Measurements from ENCODE around the gene PGRMC2. TPM values are rescaled to one million over a fixed set of nuclear protein-coding genes. Genes with fewer than 3 reads are reported as not detected.

PGRMC2 gene
- total RNA-seq, 1 experiment from 2014 or later, result 11.4 TPM

DNA sequence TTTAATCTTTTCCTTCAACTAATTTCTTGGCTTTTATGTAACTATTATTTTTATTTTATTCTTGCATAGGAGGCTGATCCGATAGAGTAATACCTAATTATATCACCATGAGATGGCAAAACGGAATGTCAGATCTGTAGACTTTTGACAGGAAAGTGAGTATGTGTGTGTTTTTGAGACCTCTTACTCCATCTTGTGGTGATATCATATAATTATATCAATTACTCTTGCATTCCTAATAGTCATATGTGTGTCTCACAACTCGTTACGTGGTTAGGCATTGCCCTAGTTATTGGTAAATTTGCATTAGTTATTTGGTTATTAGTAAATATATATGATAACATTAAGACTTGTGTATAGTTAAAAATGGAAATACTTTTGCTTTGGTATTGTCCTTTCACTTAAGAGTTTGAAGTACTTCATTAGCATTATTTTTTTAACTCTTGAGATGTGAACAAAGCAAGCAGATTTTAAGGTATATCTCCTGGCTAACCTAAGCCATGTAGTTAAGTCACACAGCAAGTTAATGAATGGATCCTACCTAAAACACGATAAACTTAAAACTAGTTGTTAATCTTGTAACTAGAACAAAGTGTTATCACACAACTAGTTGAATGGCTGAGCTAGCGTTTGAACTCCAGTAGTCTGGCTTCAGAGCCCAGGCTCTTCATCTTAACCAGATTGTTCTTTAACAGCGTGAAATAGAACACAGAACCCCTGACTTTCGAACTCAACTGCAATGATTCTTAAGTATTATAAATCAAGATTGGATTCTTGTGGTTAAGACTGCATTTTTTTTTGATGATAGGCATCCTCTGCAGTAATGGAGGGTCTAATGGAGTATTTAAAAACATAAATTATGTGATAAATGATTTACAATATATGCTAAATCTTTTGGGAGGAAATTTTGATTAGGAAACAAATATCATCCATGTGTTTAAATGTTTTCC, 67.1 kb downstream of the PGRMC2 start:
- no TSS peak for BruUV-seq (replicated peaks)
- ATAC-seq (peak; percentile 84), DNase-seq (peak; percentile 63)
- Histone ChIP-seq H3K9me2 (replicated peaks; ENCODE audit: low read length) (no peaks in the 10 kb centered on the region), H3F3A (ENCODE audit: low read length, unreplicated experiment) (no peaks in the 10 kb centered on the region), H3K36me3 (ENCODE audit: low read depth, low read length) (no peaks in the 10 kb centered on the region), H3K9me3 (ENCODE audit: low read length) (no peaks in the 10 kb centered on the region), H3K79me2 (ENCODE audit: low read length) (no peaks in the 10 kb centered on the region), H3K27me3 (ENCODE audit: low read length) (no peaks in the 10 kb centered on the region), H3K4me1 (ENCODE audit: insufficient read depth, low read length) (peaks cover 8% of the 10 kb centered on the region), H4K20me1 (ENCODE audit: low read length) (no peaks in the 10 kb centered on the region), H2AFZ (ENCODE audit: low read length) (peak overlapping the region; percentile 18; the same call in 1 of the 2 replicates), H3K9ac (ENCODE audit: low read length) (no peak overlapping the region), H3K27ac (ENCODE audit: low read length) (no peak overlapping the region), H3K4me2 (ENCODE audit: low read length) (peak overlapping the region; percentile 10; the same call in 1 of the 2 replicates), H3K4me3 (ENCODE audit: low read length) (no peak overlapping the region)
- intact Hi-C loops (cut with micrococcal nuclease), result loop anchor here (5.0 kb wide), 1 partner anchor 67 kb away; the partner anchor contains the start of gene PGRMC2
- ChIA-PET POLR2A (ENCODE audit: unreplicated experiment) (no interaction called here), CTCF (no interaction called here)
- TF ChIP-seq, protein P1, sequence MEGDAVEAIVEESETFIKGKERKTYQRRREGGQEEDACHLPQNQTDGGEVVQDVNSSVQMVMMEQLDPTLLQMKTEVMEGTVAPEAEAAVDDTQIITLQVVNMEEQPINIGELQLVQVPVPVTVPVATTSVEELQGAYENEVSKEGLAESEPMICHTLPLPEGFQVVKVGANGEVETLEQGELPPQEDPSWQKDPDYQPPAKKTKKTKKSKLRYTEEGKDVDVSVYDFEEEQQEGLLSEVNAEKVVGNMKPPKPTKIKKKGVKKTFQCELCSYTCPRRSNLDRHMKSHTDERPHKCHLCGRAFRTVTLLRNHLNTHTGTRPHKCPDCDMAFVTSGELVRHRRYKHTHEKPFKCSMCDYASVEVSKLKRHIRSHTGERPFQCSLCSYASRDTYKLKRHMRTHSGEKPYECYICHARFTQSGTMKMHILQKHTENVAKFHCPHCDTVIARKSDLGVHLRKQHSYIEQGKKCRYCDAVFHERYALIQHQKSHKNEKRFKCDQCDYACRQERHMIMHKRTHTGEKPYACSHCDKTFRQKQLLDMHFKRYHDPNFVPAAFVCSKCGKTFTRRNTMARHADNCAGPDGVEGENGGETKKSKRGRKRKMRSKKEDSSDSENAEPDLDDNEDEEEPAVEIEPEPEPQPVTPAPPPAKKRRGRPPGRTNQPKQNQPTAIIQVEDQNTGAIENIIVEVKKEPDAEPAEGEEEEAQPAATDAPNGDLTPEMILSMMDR (conservative IDR thresholded peaks at IDR 0.05; ENCODE audit: low read depth, low read length), result peak; percentile 58
- TF ChIP-seq EZH2 (IDR thresholded peaks at IDR 0.05; ENCODE audit: low read length, unreplicated experiment), result no peak

Other genes starting within 250 kb of the PGRMC2 start
- gene LARP1B, start 226.5 kb downstream of the PGRMC2 start, total RNA-seq (2014; rRNA removed), result 14.8 and 22.2 TPM in 2 replicates

Measured in PC-3 (cell line).